Neural cell (in vitro differentiated cells): ENCODE results near the gene AP3B2. TPM values are rescaled to one million over a fixed set of nuclear protein-coding genes. Genes with fewer than 3 reads are reported as not detected.

Source experiments
- H2AFZ ChIP-seq: fragments of 200-600, 300-800 bp; sonication (generic), shearing (Covaris generic); 2 replicates; pipeline ENCODE4 v1.6.0; 2014; ENCODE audit warnings: low read depth, mild to moderate bottlenecking, antibody characterized with exemption, low read length, moderate library complexity
- H3F3A ChIP-seq: fragments of 200-600 bp; shearing (Covaris generic); 2 replicates; pipeline ENCODE4 v1.6.1; 2016; ENCODE audit warnings: mild to moderate bottlenecking, moderate library complexity, mixed read lengths, antibody characterized with exemption, low read length; ENCODE audit not compliant: insufficient read depth, poor library complexity, severe bottlenecking
- H3K27ac ChIP-seq: fragments of 200-600, 300-800 bp; sonication (generic), shearing (Covaris generic); 2 replicates; pipeline ENCODE4 v1.5.1; 2014; ENCODE audit warnings: mild to moderate bottlenecking, low read length, moderate library complexity
- H3K27me3 ChIP-seq: fragments of 300-800, 200-600 bp; sonication (generic), shearing (Covaris generic); 2 replicates; pipeline ENCODE4 v1.6.0; 2014; ENCODE audit warnings: mild to moderate bottlenecking, low read depth, low read length, moderate library complexity; ENCODE audit not compliant: insufficient read depth
- H3K36me3 ChIP-seq: fragments of 300-800, 200-600 bp; sonication (generic), shearing (Covaris generic); 2 replicates; pipeline ENCODE4 v1.5.1; 2014; ENCODE audit warnings: mild to moderate bottlenecking, antibody characterized with exemption, low read length, moderate library complexity; ENCODE audit not compliant: insufficient read depth
- H3K4me2 ChIP-seq: fragments of 300-800, 200-600 bp; sonication (generic), shearing (Covaris generic); 2 replicates; pipeline ENCODE4 v1.6.0; 2014; ENCODE audit warnings: mild to moderate bottlenecking, low read length
- H3K4me3 ChIP-seq: fragments of 300-800, 200-600 bp; sonication (generic), shearing (Covaris generic); 2 replicates; pipeline ENCODE4 v1.5.1; 2014; ENCODE audit warnings: mild to moderate bottlenecking, low read length, moderate library complexity
- H3K79me2 ChIP-seq: fragments of 200-600 bp; shearing (Covaris generic); replicated peaks from 2 replicates; pipeline ENCODE4 v1.6.0; 2014; ENCODE audit warnings: mild to moderate bottlenecking, low read length, moderate library complexity; ENCODE audit not compliant: insufficient read depth
- H3K9ac ChIP-seq: fragments of 300-800, 200-600 bp; sonication (generic), shearing (Covaris generic); 2 replicates; pipeline ENCODE4 v1.6.1; 2016; ENCODE audit warnings: mild to moderate bottlenecking, low read length, mixed read lengths
- H3K9me2 ChIP-seq: fragments of 200-600 bp; shearing (Covaris generic); 2 replicates; pipeline ENCODE4 v1.6.1; 2016; ENCODE audit warnings: mild to moderate bottlenecking, low read length, mixed read lengths; ENCODE audit not compliant: insufficient read depth
- H3K9me3 ChIP-seq: fragments of 200-600, 300-800 bp; sonication (generic), shearing (Covaris generic); 2 replicates; pipeline ENCODE4 v1.6.1; 2016; ENCODE audit warnings: mild to moderate bottlenecking, mixed run types, low read length, moderate library complexity, mixed read lengths
- H4K20me1 ChIP-seq: fragments of 200-600 bp; shearing (Covaris generic); 2 replicates; pipeline ENCODE4 v1.6.1; 2016; ENCODE audit warnings: mild to moderate bottlenecking, mixed run types; ENCODE audit not compliant: insufficient read depth
- CTCF ChIP-seq: fragments of 450-650 bp; IDR thresholded peaks from 2 replicates; pipeline ENCODE4 v1.5.1; 2014; ENCODE audit warnings: antibody characterized with exemption, mild to moderate bottlenecking, moderate library complexity; ENCODE audit not compliant: poor library complexity, severe bottlenecking
- EP300 ChIP-seq: fragments of 450-650 bp; conservative IDR thresholded peaks from 2 replicates; pipeline ENCODE4 v1.6.1; 2014; ENCODE audit warnings: antibody characterized with exemption, mild to moderate bottlenecking, moderate library complexity; ENCODE audit not compliant: poor library complexity, severe bottlenecking
- EZH2 ChIP-seq: fragments of 200-600, 300-800 bp; shearing (Covaris generic), sonication (generic); IDR thresholded peaks from 2 replicates; pipeline ENCODE4 v1.6.1; 2014; ENCODE audit warnings: antibody characterized with exemption, low read length, borderline replicate concordance, mild to moderate bottlenecking; ENCODE audit not compliant: insufficient read depth, poor library complexity, severe bottlenecking
- MXI1 ChIP-seq: fragments of 450-650 bp; conservative IDR thresholded peaks from 2 replicates; pipeline ENCODE4 v1.6.1; 2014; ENCODE audit warnings: antibody characterized with exemption, mild to moderate bottlenecking; ENCODE audit not compliant: poor library complexity, severe bottlenecking
- POLR2AphosphoS5 ChIP-seq: IDR thresholded peaks from 2 replicates; pipeline ENCODE4 v1.6.1; 2012
- RAD21 ChIP-seq: fragments of 450-650 bp; conservative IDR thresholded peaks from 2 replicates; pipeline ENCODE4 v1.6.1; 2014; ENCODE audit warnings: antibody characterized with exemption, mild to moderate bottlenecking, moderate library complexity
- REST ChIP-seq: IDR thresholded peaks from 2 replicates; pipeline ENCODE4 v1.6.1; 2012; ENCODE audit warnings: borderline replicate concordance
- SMC3 ChIP-seq: fragments of 450-650 bp; conservative IDR thresholded peaks from 2 replicates; pipeline ENCODE4 v1.6.1; 2014; ENCODE audit warnings: antibody characterized with exemption, mild to moderate bottlenecking, moderate library complexity; ENCODE audit not compliant: poor library complexity
- TAF1 ChIP-seq: IDR thresholded peaks from 2 replicates; pipeline ENCODE4 v1.6.1; 2012; ENCODE audit warnings: low read depth
- polyA plus RNA-seq: library from polyadenylated mRNA; depleted of rRNA; stranded (reverse); fragments of >200 nt; gene quantifications from 2 replicates; pipeline ENCODE4 v1.2.3, GENCODE V29; 2014

Gene AP3B2
- polyA plus RNA-seq, 1 donor from 2014 or later = 81.9 TPM

- no peak for TF ChIP-seq MXI1
- TF ChIP-seq CTCF = no peak
- TF ChIP-seq EZH2 = no peak
- TF ChIP-seq POLR2AphosphoS5 = no peak
- no peak for TF ChIP-seq TAF1
- TF ChIP-seq REST = no peak
- TF ChIP-seq SMC3 = no peak
- no peak for TF ChIP-seq RAD21
- TF ChIP-seq EP300 = no peak
- H4K20me1 ChIP-seq = no peaks in the 10 kb centered on the region
- H3K27me3 ChIP-seq = no peaks in the 10 kb centered on the region
- no peaks in the 10 kb centered on the region for H3K9me2 ChIP-seq
- no peaks in the 10 kb centered on the region for H3F3A ChIP-seq
- no peak overlapping the region for H3K4me3 ChIP-seq
- H3K27ac ChIP-seq = no peak overlapping the region
- no peak overlapping the region for H3K9ac ChIP-seq
- no peaks in the 10 kb centered on the region for H3K9me3 ChIP-seq
- no peak overlapping the region for H2AFZ ChIP-seq
- no peak overlapping the region for H3K4me2 ChIP-seq
- no peaks in the 10 kb centered on the region for H3K36me3 ChIP-seq
- H3K79me2 ChIP-seq = no peaks in the 10 kb centered on the region
These were observed 43.1 kb downstream of the AP3B2 start for GRCh38 chr15:82666606-82667005.

GRCh38 chr15:82664021-82664420 lies 45.7 kb downstream of the AP3B2 start:
- H3K9me2 ChIP-seq = no peaks in the 10 kb centered on the region
- no peaks in the 10 kb centered on the region for H4K20me1 ChIP-seq
- no peaks in the 10 kb centered on the region for H3F3A ChIP-seq
- H3K4me3 ChIP-seq = no peak overlapping the region
- H3K9me3 ChIP-seq = no peaks in the 10 kb centered on the region
- no peak overlapping the region for H3K4me2 ChIP-seq
- H3K27ac ChIP-seq = no peak overlapping the region
- no peak overlapping the region for H2AFZ ChIP-seq
- H3K36me3 ChIP-seq = no peaks in the 10 kb centered on the region
- TF ChIP-seq MXI1 (no peak), POLR2AphosphoS5 (no peak), EP300 (no peak), RAD21 (no peak), REST (no peak), SMC3 (no peak), CTCF (no peak), EZH2 (no peak), TAF1 (no peak)
- no peaks in the 10 kb centered on the region for H3K79me2 ChIP-seq
- no peak overlapping the region for H3K9ac ChIP-seq
- H3K27me3 ChIP-seq = no peaks in the 10 kb centered on the region
